Epithelial cell of esophagus (primary cell): ENCODE data around the gene RAD23A.
A peak's percentile ranks its signal among the peaks of the same experiment; 100 is the strongest.

Source experiments
- DNase-seq: peaks from one replicate; pipeline ENCODE4 v3.0.0; 2010; ENCODE audit warnings: low read depth
- H3K4me3 ChIP-seq: 2 replicates; pipeline ENCODE4 v1.5.1; 2011; ENCODE audit warnings: mild to moderate bottlenecking, low read length, control low read depth
- CTCF ChIP-seq: IDR thresholded peaks from 2 replicates; pipeline ENCODE4 v1.5.1; 2011; ENCODE audit warnings: low read depth, mild to moderate bottlenecking, low read length, control low read depth, inconsistent platforms; ENCODE audit not compliant: insufficient read depth; ENCODE audit errors: missing control alignments

Gene RAD23A

GRCh38 chr19:12945479-12946091 lies at the start of gene RAD23A:
Gene RAD23A, plus strand, starts transcription at chr19:12945862. Its CDS starts 87 bp downstream, at chr19:12945949.
- DNase-seq = peak; percentile 98

GRCh38 chr19:12896460-12896859 lies 49.2 kb upstream of the RAD23A start:
- DNase-seq = no peak
- TF ChIP-seq CTCF = no peak
- no peak overlapping the region for H3K4me3 ChIP-seq

More at GRCh38 chr19:12945479-12946091, at the start of gene RAD23A:
- TF ChIP-seq CTCF = no peak
- peak within 1 kb of the TSS; percentile 80 for H3K4me3 ChIP-seq

GRCh38 chr19:12899891-12900518 lies 45.7 kb upstream of the RAD23A start:
- DNase-seq = no peak
- H3K4me3 ChIP-seq = no peak overlapping the region
- no peak for TF ChIP-seq CTCF

- no peak for TF ChIP-seq CTCF
- no peak overlapping the region for H3K4me3 ChIP-seq
- no peak for DNase-seq
These were observed 38.5 kb upstream of the RAD23A start for GRCh38 chr19:12907166-12907565.

- no peak for TF ChIP-seq CTCF
- DNase-seq = no peak
- no peak overlapping the region for H3K4me3 ChIP-seq
These were observed 33.1 kb upstream of the RAD23A start for GRCh38 chr19:12912571-12912970.

- DNase-seq = peak; percentile 30
- H3K4me3 ChIP-seq = no peak overlapping the region
- TF ChIP-seq CTCF = no peak
These were observed 32.6 kb upstream of the RAD23A start for GRCh38 chr19:12913011-12913561.
